ENCODE results near the gene ILK. TPM values are rescaled to one million over a fixed set of nuclear protein-coding genes. Genes with fewer than 3 reads are reported as not detected.

ILK gene
- total and polyA plus RNA-seq, 11 donors: 177 to 288 (median 222) TPM

GRCh38 chr11:6557063-6557462, 46.5 kb upstream of the ILK start:
- DNase-seq: no peak
- ATAC-seq: no peak
- no peak overlapping the region for H3K27ac ChIP-seq
- H3K27me3 ChIP-seq: no peaks in the 10 kb centered on the region
- TF ChIP-seq POLR2A (IDR thresholded peaks at IDR 0.05) (no peak), CTCF (IDR thresholded peaks at IDR 0.05) (no peak)
- H3K9me3 ChIP-seq: no peaks in the 10 kb centered on the region
- H3K4me3 ChIP-seq: no peak overlapping the region
- peaks cover 0 to 18% (median 0%) of the 10 kb centered on the region in 12 donors for H3K4me1 ChIP-seq
- WGBS, 4 donors: 93 to 99% (median 97%) methylated on average over 11 of the region's 11 CpGs
- peaks cover 0 to 3% (median 0%) of the 10 kb centered on the region in 9 donors for H3K36me3 ChIP-seq
- intact Hi-C loops (cut with DNase I): loop anchor here in 1 of 10 donors (5.0 kb wide), 1 partner anchor 45 kb away; the partner anchor contains the start of genes ILK and RRP8

- WGBS, 4 donors: 74 to 80% (median 75%) methylated on average over 13 to 14 of the region's 14 CpGs
- Histone ChIP-seq H3K27me3 (no peaks in the 10 kb centered on the region), H3K4me3 (no peak overlapping the region), H3K36me3 (peaks cover 0 to 3% (median 0%) of the 10 kb centered on the region in 9 donors), H3K27ac (no peak overlapping the region), H3K4me1 (peaks cover 0 to 18% (median 0%) of the 10 kb centered on the region in 12 donors), H3K9me3 (no peaks in the 10 kb centered on the region)
- TF ChIP-seq POLR2A (IDR thresholded peaks at IDR 0.05) (no peak), CTCF (IDR thresholded peaks at IDR 0.05) (no peak)
- DNase-seq (peak in 2 of 5 donors; percentile 59 to 81), ATAC-seq (peak; percentile 84 to 94 (median 91))
- intact Hi-C loops (cut with DNase I): loop anchor here in 1 of 10 donors (5.0 kb wide), 1 partner anchor 44 kb away; the partner anchor contains the start of genes ILK and RRP8
Observed at GRCh38 chr11:6557761-6558674, 45.6 kb upstream of the ILK start.

- no peak for ATAC-seq
- DNase-seq: no peak
Observed at GRCh38 chr11:6559369-6559768, 44.2 kb upstream of the ILK start.

More at GRCh38 chr11:6559369-6559768, 44.2 kb upstream of the ILK start:
- H3K4me3 ChIP-seq: no peak overlapping the region
- peaks cover 0 to 6% (median 0%) of the 10 kb centered on the region in 9 donors for H3K36me3 ChIP-seq
- no peaks in the 10 kb centered on the region for H3K9me3 ChIP-seq
- no peak for TF ChIP-seq CTCF (IDR thresholded peaks at IDR 0.05)
- TF ChIP-seq POLR2A (IDR thresholded peaks at IDR 0.05): no peak
- H3K27me3 ChIP-seq: no peaks in the 10 kb centered on the region
- intact Hi-C loops (cut with DNase I): loop anchor here in 1 of 10 donors (5.0 kb wide), 1 partner anchor 43 kb away; the partner anchor contains the start of genes ILK and RRP8
- H3K4me1 ChIP-seq: peaks cover 0 to 18% (median 0%) of the 10 kb centered on the region in 12 donors
- H3K27ac ChIP-seq: no peak overlapping the region
- 95 to 100% (median 96%) methylated on average over 1 of the region's 1 CpG for WGBS, 4 donors

Data from heart left ventricle (tissue), 16 donors.